HG02798 (cell line): ENCODE results near the gene ALPG.
A peak's percentile ranks its signal among the peaks of the same experiment; 100 is the strongest.
"Not testable (repeated sequence)": the region's sequence is repeated elsewhere in the genome, so short reads cannot be mapped to it uniquely, and the experiment has no call there.

ENCODE experiments used
- ATAC-seq: cut with Tn5 transposase; IDR thresholded peaks from one replicate; pipeline ENCODE4 v1.9.1; 2021; ENCODE audit warnings: mild to moderate bottlenecking; ENCODE audit not compliant: unreplicated experiment, poor library complexity

Gene ALPG

GRCh38 chr2:232406556-232407310 is at the start of gene ALPG:
Gene ALPG (plus strand): TSS chr2:232406844. CDS start chr2:232406895, 51 bp downstream.
- ATAC-seq = no peak

- ATAC-seq = no peak
These were observed 45.0 kb upstream of the ALPG start for GRCh38 chr2:232361646-232362045.

- ATAC-seq = no peak
These were observed 44.3 kb upstream of the ALPG start for GRCh38 chr2:232362174-232362900.

- not testable (repeated sequence) for ATAC-seq
These were observed 43.4 kb upstream of the ALPG start for GRCh38 chr2:232363064-232363783.

GRCh38 chr2:232363784-232364615 is 42.6 kb upstream of the ALPG start:
- no peak for ATAC-seq

GRCh38 chr2:232364806-232365594 is 41.6 kb upstream of the ALPG start:
- not testable (repeated sequence) for ATAC-seq

GRCh38 chr2:232365621-232366321 is 40.9 kb upstream of the ALPG start:
- peak; percentile 35 for ATAC-seq

- not testable (repeated sequence) for ATAC-seq
These were observed 40.2 kb upstream of the ALPG start for GRCh38 chr2:232366461-232366860.

- ATAC-seq = no peak
These were observed 39.6 kb upstream of the ALPG start for GRCh38 chr2:232367016-232367415.

GRCh38 chr2:232367591-232368233 is 38.9 kb upstream of the ALPG start:
- no peak for ATAC-seq

GRCh38 chr2:232368311-232368731 is 38.3 kb upstream of the ALPG start:
- no peak for ATAC-seq

- no peak for ATAC-seq
These were observed 37.3 kb upstream of the ALPG start for GRCh38 chr2:232369126-232369951.

GRCh38 chr2:232370007-232370406 is 36.6 kb upstream of the ALPG start:
- ATAC-seq = not testable (repeated sequence)

GRCh38 chr2:232372231-232373208 is 34.1 kb upstream of the ALPG start:
- no peak for ATAC-seq

- no peak for ATAC-seq
These were observed 32.3 kb upstream of the ALPG start for GRCh38 chr2:232374356-232374755.

- no peak for ATAC-seq
These were observed 31.5 kb upstream of the ALPG start for GRCh38 chr2:232375164-232375563.
